IPS-15b (cell line): ENCODE data around the gene RBM38.

Experiments used
- H3K27me3 ChIP-seq: one replicate; pipeline ENCODE4 v1.6.1; 2013; ENCODE audit warnings: low read length; ENCODE audit not compliant: control insufficient read depth, insufficient read depth
- H3K36me3 ChIP-seq: one replicate; pipeline ENCODE4 v1.6.1; 2013; ENCODE audit warnings: low read length; ENCODE audit not compliant: control insufficient read depth, insufficient read depth
- H3K4me1 ChIP-seq: one replicate; pipeline ENCODE4 v1.6.1; 2013; ENCODE audit warnings: mild to moderate bottlenecking, low read length; ENCODE audit not compliant: control insufficient read depth, insufficient read depth
- H3K4me3 ChIP-seq: one replicate; pipeline ENCODE4 v1.5.1; 2013; ENCODE audit warnings: low read depth, low read length
- H3K9ac ChIP-seq: one replicate; pipeline ENCODE4 v1.6.1; 2013; ENCODE audit warnings: low read depth, mild to moderate bottlenecking, low read length
- H3K9me3 ChIP-seq: one replicate; pipeline ENCODE4 v1.6.1; 2013; ENCODE audit warnings: mild to moderate bottlenecking, low read length; ENCODE audit not compliant: control insufficient read depth, insufficient read depth

Gene RBM38

GRCh38 chr20:57439432-57439831, 48.2 kb downstream of the RBM38 start:
- H3K4me1 ChIP-seq, result no peaks in the 10 kb centered on the region
- no peak overlapping the region for H3K4me3 ChIP-seq
- H3K9me3 ChIP-seq, result no peaks in the 10 kb centered on the region
- H3K36me3 ChIP-seq, result no peaks in the 10 kb centered on the region
- no peaks in the 10 kb centered on the region for H3K27me3 ChIP-seq
- no peak overlapping the region for H3K9ac ChIP-seq

GRCh38 chr20:57439993-57440392, 48.8 kb downstream of the RBM38 start:
- no peaks in the 10 kb centered on the region for H3K9me3 ChIP-seq
- no peak overlapping the region for H3K9ac ChIP-seq
- H3K4me3 ChIP-seq, result no peak overlapping the region
- H3K4me1 ChIP-seq, result no peaks in the 10 kb centered on the region
- no peaks in the 10 kb centered on the region for H3K27me3 ChIP-seq
- no peaks in the 10 kb centered on the region for H3K36me3 ChIP-seq

DNA sequence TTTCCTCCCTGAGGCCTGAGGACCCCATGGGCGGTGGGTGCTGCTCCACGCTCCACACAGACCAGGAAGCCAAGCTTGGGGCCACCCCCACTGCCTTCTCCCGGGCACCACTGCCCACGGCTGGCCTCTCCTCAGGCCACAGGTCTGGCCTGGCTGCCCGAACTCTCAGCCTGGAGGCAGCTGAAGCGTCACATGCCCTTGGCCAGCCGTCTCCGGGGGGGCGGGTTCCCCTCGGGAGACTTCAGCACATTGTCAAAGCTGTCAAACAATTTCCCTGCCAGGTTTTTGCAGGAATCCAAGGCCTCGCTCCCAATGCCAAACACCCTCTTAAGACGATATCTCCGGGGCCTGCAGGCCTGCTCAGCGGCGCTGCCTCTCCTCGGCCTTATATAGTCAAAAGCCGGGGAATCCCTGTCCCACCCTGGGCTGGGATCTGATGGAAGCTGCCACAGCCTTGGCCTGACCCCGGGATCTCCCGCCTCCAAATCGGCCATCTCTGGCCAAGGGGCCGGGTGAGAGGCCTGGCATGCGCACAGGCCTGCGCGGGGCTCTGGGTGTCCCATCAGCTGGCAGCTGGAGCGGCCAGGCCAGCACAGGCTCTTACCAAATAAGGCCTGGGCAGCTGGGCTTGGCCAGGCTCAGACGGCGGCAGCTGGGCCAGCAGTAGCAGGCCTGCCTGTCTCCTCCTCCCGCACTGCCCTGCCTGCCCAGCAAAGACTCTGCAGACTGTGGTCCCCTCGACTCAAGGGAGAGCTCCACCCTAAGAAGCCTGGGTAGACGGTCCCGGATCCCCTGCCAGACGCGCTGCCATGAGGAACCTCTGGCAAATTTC, 49.7 kb downstream of the RBM38 start:
- no peaks in the 10 kb centered on the region for H3K9me3 ChIP-seq
- no peak overlapping the region for H3K9ac ChIP-seq
- H3K36me3 ChIP-seq, result no peaks in the 10 kb centered on the region
- no peaks in the 10 kb centered on the region for H3K27me3 ChIP-seq
- no peak overlapping the region for H3K4me3 ChIP-seq
- H3K4me1 ChIP-seq, result no peaks in the 10 kb centered on the region

DNA sequence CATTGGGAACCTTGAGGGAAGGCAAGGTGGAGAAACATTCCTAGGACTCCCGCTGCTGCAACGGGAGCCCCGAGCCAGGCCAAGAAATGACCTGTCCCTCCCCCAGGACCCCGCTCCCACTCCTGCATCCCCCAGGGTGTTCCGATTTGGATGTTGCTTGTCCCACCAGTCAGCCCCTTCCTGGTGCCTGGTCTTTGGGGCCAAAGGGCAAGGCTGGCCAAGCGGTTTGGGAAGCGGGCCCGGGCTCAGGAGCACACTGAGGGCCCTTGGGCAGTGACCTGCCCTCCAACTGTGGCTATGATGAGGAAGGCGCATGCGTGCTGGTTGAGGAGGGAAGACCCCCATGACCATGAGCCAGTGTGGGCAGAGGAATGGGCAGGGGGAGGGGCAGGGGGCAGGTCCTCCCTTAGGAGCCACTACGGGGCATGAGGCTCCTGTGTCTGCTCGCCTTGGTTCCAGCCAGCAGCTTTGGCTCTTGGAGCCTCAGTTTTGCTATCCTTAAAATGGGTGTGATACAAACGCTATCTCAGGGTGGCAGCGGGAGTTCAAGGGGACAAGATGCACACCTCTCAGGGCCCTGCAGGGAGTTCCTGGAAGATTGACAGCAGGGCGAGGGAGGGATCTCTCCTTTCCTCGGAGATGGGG, 50.4 kb downstream of the RBM38 start:
- no peaks in the 10 kb centered on the region for H3K4me1 ChIP-seq
- no peak overlapping the region for H3K9ac ChIP-seq
- no peaks in the 10 kb centered on the region for H3K9me3 ChIP-seq
- no peaks in the 10 kb centered on the region for H3K36me3 ChIP-seq
- no peak overlapping the region for H3K4me3 ChIP-seq
- H3K27me3 ChIP-seq, result no peaks in the 10 kb centered on the region

DNA sequence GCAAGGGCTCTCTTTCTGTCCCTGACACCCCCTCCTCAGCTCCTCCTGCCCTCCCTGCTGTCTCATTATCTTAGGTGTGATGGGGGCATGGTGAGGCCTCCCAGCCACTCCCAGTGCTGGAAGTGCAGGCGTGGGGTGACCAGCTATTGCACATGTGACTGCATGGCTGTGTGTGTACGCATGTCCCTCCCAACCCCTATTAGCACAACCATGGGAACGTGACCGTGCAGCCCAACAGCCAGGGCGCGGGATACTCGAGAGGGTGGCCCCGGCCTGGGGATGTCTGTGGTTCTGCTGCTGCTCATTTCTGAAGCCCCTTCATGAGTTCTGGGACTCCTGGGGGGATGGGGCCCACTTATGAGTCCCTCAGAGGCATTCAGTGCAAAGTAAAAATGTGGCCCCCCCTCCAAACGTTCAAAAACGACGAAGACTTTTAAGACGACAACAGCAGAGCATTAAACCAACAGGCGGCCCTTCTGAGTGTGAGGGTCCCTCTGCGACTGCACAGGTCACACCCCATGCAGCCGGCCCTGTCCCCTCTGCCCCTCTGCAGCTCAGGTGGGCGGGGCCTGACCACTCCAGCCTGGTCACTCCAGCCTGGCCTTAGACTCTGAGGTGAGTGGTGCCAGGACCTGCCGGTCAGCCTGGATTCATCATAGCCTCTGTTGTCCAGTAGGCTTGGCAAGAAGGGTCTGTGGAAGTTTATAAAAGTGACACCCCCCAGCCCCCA, 51.1 kb downstream of the RBM38 start:
- no peaks in the 10 kb centered on the region for H3K36me3 ChIP-seq
- no peaks in the 10 kb centered on the region for H3K9me3 ChIP-seq
- H3K4me3 ChIP-seq, result no peak overlapping the region
- H3K9ac ChIP-seq, result no peak overlapping the region
- H3K27me3 ChIP-seq, result no peaks in the 10 kb centered on the region
- H3K4me1 ChIP-seq, result no peaks in the 10 kb centered on the region

DNA sequence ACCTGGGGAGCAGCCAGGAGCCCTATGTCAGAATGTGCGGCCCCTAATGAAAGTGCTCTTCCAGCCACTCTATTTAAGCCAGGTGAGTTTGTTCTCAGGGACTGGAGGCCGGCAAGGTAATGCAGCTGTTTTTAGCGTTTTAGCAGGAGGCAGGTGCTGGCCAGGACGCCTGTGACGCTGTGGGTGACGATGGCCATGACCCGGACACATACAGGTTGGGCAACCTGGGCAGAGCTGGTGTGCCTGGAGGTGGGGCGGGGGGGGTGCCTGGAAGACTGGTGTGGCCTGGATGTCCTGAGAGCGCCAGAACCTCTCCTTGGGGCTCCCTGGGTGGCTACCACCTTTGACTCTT, 51.7 kb downstream of the RBM38 start:
- Histone ChIP-seq H3K27me3 (no peaks in the 10 kb centered on the region), H3K36me3 (no peaks in the 10 kb centered on the region), H3K9me3 (no peaks in the 10 kb centered on the region), H3K4me3 (no peak overlapping the region), H3K4me1 (no peaks in the 10 kb centered on the region), H3K9ac (no peak overlapping the region)

GRCh38 chr20:57443349-57444265, 52.4 kb downstream of the RBM38 start:
- Histone ChIP-seq H3K9ac (no peak overlapping the region), H3K27me3 (no peaks in the 10 kb centered on the region), H3K4me1 (no peaks in the 10 kb centered on the region), H3K4me3 (no peak overlapping the region), H3K9me3 (no peaks in the 10 kb centered on the region), H3K36me3 (no peaks in the 10 kb centered on the region)

GRCh38 chr20:57444394-57445048, 53.3 kb downstream of the RBM38 start:
- H3K4me3 ChIP-seq, result no peak overlapping the region
- H3K36me3 ChIP-seq, result no peaks in the 10 kb centered on the region
- no peaks in the 10 kb centered on the region for H3K27me3 ChIP-seq
- H3K9ac ChIP-seq, result no peak overlapping the region
- no peaks in the 10 kb centered on the region for H3K4me1 ChIP-seq
- no peaks in the 10 kb centered on the region for H3K9me3 ChIP-seq

DNA sequence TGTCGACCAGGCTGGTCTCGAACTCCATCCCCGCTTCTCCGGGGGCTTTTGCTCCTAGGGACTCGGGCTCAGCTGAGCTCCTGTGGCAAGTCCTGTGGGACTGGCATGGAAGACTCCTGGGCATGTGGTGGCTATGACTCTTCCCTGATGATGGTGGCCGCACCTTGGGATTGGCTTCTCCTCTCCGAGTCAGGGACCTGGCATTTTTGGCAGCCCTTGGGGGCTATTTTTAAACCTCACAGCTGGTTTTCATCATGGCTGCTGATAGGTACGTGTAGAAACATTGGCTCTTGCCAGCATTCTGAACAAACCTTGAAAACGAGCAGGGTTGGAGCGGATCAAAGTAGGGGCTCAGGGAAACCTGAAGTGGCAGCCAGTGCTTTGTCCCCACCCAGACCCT, 54.1 kb downstream of the RBM38 start:
- no peaks in the 10 kb centered on the region for H3K27me3 ChIP-seq
- H3K36me3 ChIP-seq, result no peaks in the 10 kb centered on the region
- no peak overlapping the region for H3K4me3 ChIP-seq
- no peaks in the 10 kb centered on the region for H3K4me1 ChIP-seq
- H3K9me3 ChIP-seq, result no peaks in the 10 kb centered on the region
- no peak overlapping the region for H3K9ac ChIP-seq

DNA sequence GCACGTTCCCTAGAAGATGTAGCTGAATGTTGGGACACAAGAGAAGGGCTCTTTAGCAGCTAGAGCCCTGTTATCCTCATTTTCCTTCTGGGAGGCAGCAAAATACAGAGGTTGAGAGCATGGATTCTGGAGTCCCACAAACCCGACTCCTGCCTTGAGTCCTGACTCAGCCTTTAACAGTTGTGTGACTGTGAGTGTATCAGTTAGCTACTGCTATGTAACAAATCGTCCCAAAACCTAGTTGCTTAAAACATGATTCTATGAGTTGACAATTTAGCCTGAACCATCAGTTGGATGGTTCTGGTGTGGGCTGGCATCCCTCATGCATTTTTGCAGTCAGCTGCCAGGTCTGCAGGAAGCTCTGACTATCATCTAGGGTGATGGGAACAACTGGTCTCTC, 54.6 kb downstream of the RBM38 start:
- Histone ChIP-seq H3K27me3 (no peaks in the 10 kb centered on the region), H3K9me3 (no peaks in the 10 kb centered on the region), H3K4me3 (no peak overlapping the region), H3K9ac (no peak overlapping the region), H3K36me3 (no peaks in the 10 kb centered on the region), H3K4me1 (no peaks in the 10 kb centered on the region)
